Activated CD4-positive, alpha-beta T cell treated with anti-CD3 and anti-CD28 coated beads, Interleukin-2, amount 50 U/mL, for 16 hours (primary cell): ENCODE results near the gene CCDC159.
"Not testable (repeated sequence)": the region's sequence is repeated elsewhere in the genome, so short reads cannot be mapped to it uniquely, and the experiment has no call there.

Experiments
- DNase-seq: peaks from one replicate; pipeline ENCODE4 v3.0.0-alpha.2; 2020

CCDC159 gene

GRCh38 chr19:11346104-11346940 lies at the start of gene CCDC159, which contains the start of gene TMEM205:
Gene CCDC159 (plus strand): TSS chr19:11346519. CDS start chr19:11346607, 88 bp downstream.
Gene TMEM205 (minus strand): TSS chr19:11346268. CDS start chr19:11345619, 649 bp downstream.
- DNase-seq, result peak; percentile 99

GRCh38 chr19:11299946-11300810 lies 46.1 kb upstream of the CCDC159 start:
- DNase-seq, result no peak

- no peak for DNase-seq
Observed at GRCh38 chr19:11300811-11301120, 45.6 kb upstream of the CCDC159 start.

GRCh38 chr19:11304936-11305335 lies 41.4 kb upstream of the CCDC159 start:
- DNase-seq, result no peak

GRCh38 chr19:11306337-11306736 lies 40.0 kb upstream of the CCDC159 start:
- no peak for DNase-seq

GRCh38 chr19:11320278-11320995 lies 25.9 kb upstream of the CCDC159 start:
- DNase-seq, result not testable (repeated sequence)

GRCh38 chr19:11321191-11322126 lies 24.9 kb upstream of the CCDC159 start:
- no peak for DNase-seq

GRCh38 chr19:11322269-11323024 lies 23.9 kb upstream of the CCDC159 start:
- no peak for DNase-seq

- no peak for DNase-seq
Observed at GRCh38 chr19:11323601-11324078, 22.7 kb upstream of the CCDC159 start.

GRCh38 chr19:11324079-11324661 lies 22.1 kb upstream of the CCDC159 start:
- peak; percentile 84 for DNase-seq

- no peak for DNase-seq
Observed at GRCh38 chr19:11324748-11325389, 21.4 kb upstream of the CCDC159 start.

GRCh38 chr19:11325544-11325943 lies 20.8 kb upstream of the CCDC159 start:
- DNase-seq, result no peak

- no peak for DNase-seq
Observed at GRCh38 chr19:11330127-11330526, 16.2 kb upstream of the CCDC159 start.

GRCh38 chr19:11331502-11331901 lies 14.8 kb upstream of the CCDC159 start:
- DNase-seq, result no peak

GRCh38 chr19:11332822-11333221 lies 13.5 kb upstream of the CCDC159 start:
- no peak for DNase-seq

GRCh38 chr19:11333838-11334237 lies 12.5 kb upstream of the CCDC159 start:
- not testable (repeated sequence) for DNase-seq

- DNase-seq, result no peak
Observed at GRCh38 chr19:11335449-11336146, 10.7 kb upstream of the CCDC159 start.

GRCh38 chr19:11337080-11337479 lies 9.2 kb upstream of the CCDC159 start:
- DNase-seq, result peak; percentile 28

- DNase-seq, result no peak
Observed at GRCh38 chr19:11338121-11338520, 8.2 kb upstream of the CCDC159 start.
